RWPE2 (cell line): ENCODE measurements around the gene CDKN2AIP.
A peak's percentile ranks its signal among the peaks of the same experiment; 100 is the strongest.

Source experiments
- ATAC-seq: fragments of 200-7000 bp; cut with Tn5 transposase; 3 replicates; pipeline ENCODE4 v1.9.1; 2021; ENCODE audit warnings: low read depth
- DNase-seq: peaks from one replicate; pipeline ENCODE4 v3.0.0-alpha.2; 2020; ENCODE audit warnings: low spot score
- H3K27ac ChIP-seq: fragments of 450-650 bp; 2 replicates; pipeline ENCODE4 v1.5.1; 2017; ENCODE audit warnings: mild to moderate bottlenecking; ENCODE audit not compliant: poor library complexity, severe bottlenecking
- H3K27me3 ChIP-seq: fragments of 250-450 bp; sonication (Bioruptor Pico); 2 replicates; pipeline ENCODE4 v1.5.1; 2021; ENCODE audit warnings: mild to moderate bottlenecking, moderate library complexity; ENCODE audit not compliant: insufficient read depth, poor library complexity, severe bottlenecking
- H3K36me3 ChIP-seq: fragments of 250-450 bp; sonication (Bioruptor Pico); 2 replicates; pipeline ENCODE4 v1.5.1; 2020; ENCODE audit warnings: low read depth, mild to moderate bottlenecking, moderate library complexity
- H3K4me1 ChIP-seq: fragments of 250-450 bp; sonication (Bioruptor Pico); 2 replicates; pipeline ENCODE4 v1.5.1; 2021; ENCODE audit warnings: mild to moderate bottlenecking, moderate library complexity; ENCODE audit not compliant: insufficient read depth, poor library complexity, severe bottlenecking
- H3K4me3 ChIP-seq: fragments of 250-450 bp; sonication (Bioruptor Pico); 2 replicates; pipeline ENCODE4 v1.5.1; 2021; ENCODE audit warnings: mild to moderate bottlenecking, moderate library complexity; ENCODE audit not compliant: severe bottlenecking
- H3K9me3 ChIP-seq: fragments of 250-450 bp; sonication (Bioruptor Pico); 2 replicates; pipeline ENCODE4 v1.5.1; 2021; ENCODE audit warnings: mild to moderate bottlenecking, moderate library complexity; ENCODE audit not compliant: severe bottlenecking
- TF ChIP-seq, protein P1 (sequence below): fragments of 450-650 bp; IDR thresholded peaks from one replicate; pipeline ENCODE4 v1.5.1; 2017; ENCODE audit warnings: mild to moderate bottlenecking, moderate library complexity; ENCODE audit not compliant: poor library complexity, severe bottlenecking

CDKN2AIP gene

DNA sequence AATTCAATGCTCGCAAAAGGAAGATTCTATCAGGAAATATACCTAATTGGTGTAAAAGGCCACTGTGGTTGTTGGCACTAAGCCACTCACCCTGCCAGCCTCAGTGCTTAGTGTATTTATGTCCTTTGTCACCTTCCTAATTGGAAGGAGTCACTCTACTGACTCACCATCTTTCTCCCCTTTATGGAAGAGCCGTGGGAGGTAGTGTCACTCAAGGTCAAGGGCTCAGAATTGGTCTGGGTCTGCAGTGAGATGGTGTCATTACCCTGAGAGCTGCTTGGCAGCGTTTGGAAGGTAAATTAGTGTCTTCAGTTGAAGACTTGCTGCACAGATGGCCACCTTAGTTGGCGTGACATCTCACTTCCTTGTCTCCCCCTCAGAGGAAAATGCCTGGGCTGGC, 41.7 kb upstream of the CDKN2AIP start:
- no peaks in the 10 kb centered on the region for H3K36me3 ChIP-seq
- no peak for ATAC-seq
- no peaks in the 10 kb centered on the region for H3K4me1 ChIP-seq
- H3K9me3 ChIP-seq, result no peaks in the 10 kb centered on the region
- no peak for DNase-seq
- no peaks in the 10 kb centered on the region for H3K27me3 ChIP-seq
- no peak overlapping the region for H3K4me3 ChIP-seq
- TF ChIP-seq, protein P1, sequence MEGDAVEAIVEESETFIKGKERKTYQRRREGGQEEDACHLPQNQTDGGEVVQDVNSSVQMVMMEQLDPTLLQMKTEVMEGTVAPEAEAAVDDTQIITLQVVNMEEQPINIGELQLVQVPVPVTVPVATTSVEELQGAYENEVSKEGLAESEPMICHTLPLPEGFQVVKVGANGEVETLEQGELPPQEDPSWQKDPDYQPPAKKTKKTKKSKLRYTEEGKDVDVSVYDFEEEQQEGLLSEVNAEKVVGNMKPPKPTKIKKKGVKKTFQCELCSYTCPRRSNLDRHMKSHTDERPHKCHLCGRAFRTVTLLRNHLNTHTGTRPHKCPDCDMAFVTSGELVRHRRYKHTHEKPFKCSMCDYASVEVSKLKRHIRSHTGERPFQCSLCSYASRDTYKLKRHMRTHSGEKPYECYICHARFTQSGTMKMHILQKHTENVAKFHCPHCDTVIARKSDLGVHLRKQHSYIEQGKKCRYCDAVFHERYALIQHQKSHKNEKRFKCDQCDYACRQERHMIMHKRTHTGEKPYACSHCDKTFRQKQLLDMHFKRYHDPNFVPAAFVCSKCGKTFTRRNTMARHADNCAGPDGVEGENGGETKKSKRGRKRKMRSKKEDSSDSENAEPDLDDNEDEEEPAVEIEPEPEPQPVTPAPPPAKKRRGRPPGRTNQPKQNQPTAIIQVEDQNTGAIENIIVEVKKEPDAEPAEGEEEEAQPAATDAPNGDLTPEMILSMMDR, result no peak
- H3K27ac ChIP-seq, result no peak overlapping the region

GRCh38 chr4:183403486-183403885, 41.0 kb upstream of the CDKN2AIP start:
- Histone ChIP-seq H3K4me1 (no peaks in the 10 kb centered on the region), H3K27me3 (no peaks in the 10 kb centered on the region), H3K36me3 (no peaks in the 10 kb centered on the region), H3K4me3 (no peak overlapping the region), H3K27ac (no peak overlapping the region), H3K9me3 (no peaks in the 10 kb centered on the region)
- DNase-seq (no peak), ATAC-seq (no peak)
- TF ChIP-seq, protein P1, result no peak

- ATAC-seq, result no peak
- Histone ChIP-seq H3K27me3 (no peaks in the 10 kb centered on the region), H3K36me3 (no peaks in the 10 kb centered on the region), H3K27ac (no peak overlapping the region), H3K4me3 (no peak overlapping the region), H3K9me3 (no peaks in the 10 kb centered on the region), H3K4me1 (no peaks in the 10 kb centered on the region)
- TF ChIP-seq, protein P1, result no peak
- no peak for DNase-seq
These were observed 40.5 kb upstream of the CDKN2AIP start for GRCh38 chr4:183403961-183404360.

DNA sequence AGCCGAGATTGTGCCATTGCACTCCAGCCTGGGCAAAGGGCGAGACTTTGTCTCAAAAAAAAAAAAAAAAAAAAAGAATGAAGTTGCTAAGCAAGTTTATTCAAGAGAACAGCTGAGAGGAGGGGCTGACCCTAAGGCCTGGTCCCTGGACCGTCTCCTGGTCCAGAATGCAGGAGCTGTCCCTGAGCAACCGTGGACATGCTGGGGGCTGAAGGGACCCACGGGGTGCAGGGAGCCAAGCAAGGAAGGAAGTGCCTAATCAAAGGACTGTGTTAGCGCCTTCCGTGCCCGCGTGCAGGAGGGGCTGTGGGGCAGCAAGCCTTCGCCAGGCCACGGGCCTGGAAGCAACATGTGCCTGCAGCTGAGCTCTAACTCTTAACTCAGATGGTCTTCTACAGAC, 39.1 kb upstream of the CDKN2AIP start:
- no peak overlapping the region for H3K4me3 ChIP-seq
- H3K27me3 ChIP-seq, result no peaks in the 10 kb centered on the region
- TF ChIP-seq, protein P1, result no peak
- no peaks in the 10 kb centered on the region for H3K36me3 ChIP-seq
- no peaks in the 10 kb centered on the region for H3K4me1 ChIP-seq
- no peak overlapping the region for H3K27ac ChIP-seq
- DNase-seq (no peak), ATAC-seq (no peak)
- no peaks in the 10 kb centered on the region for H3K9me3 ChIP-seq

- TF ChIP-seq, protein P1, result peak; percentile 95
- no peaks in the 10 kb centered on the region for H3K9me3 ChIP-seq
- H3K4me1 ChIP-seq, result no peaks in the 10 kb centered on the region
- no peaks in the 10 kb centered on the region for H3K27me3 ChIP-seq
- H3K36me3 ChIP-seq, result no peaks in the 10 kb centered on the region
- H3K27ac ChIP-seq, result no peak overlapping the region
- DNase-seq (no peak), ATAC-seq (peak; percentile 72)
- H3K4me3 ChIP-seq, result peak overlapping the region; percentile 31
These were observed 37.3 kb upstream of the CDKN2AIP start for GRCh38 chr4:183407128-183407585.
